Lower leg skin (tissue), 3 donors: ENCODE data around the gene CDK5.

Source experiments
- POLR2A ChIP-seq, 2 donors: fragments of 450-650 bp; IDR thresholded peaks; one replicate each; pipeline ENCODE4 v1.6.1; 2016 to 2017; ENCODE audit warnings: antibody characterized with exemption in 2 of 2, mild to moderate bottlenecking in 1 of 2, moderate library complexity in 1 of 2
- TF ChIP-seq, protein P1 (sequence below), 3 donors: fragments of 450-650 bp; IDR thresholded peaks; one replicate each; pipeline ENCODE4 v1.5.1; 2016; ENCODE audit warnings: antibody characterized with exemption in 3 of 3, mild to moderate bottlenecking in 3 of 3, moderate library complexity in 2 of 3

DNA sequence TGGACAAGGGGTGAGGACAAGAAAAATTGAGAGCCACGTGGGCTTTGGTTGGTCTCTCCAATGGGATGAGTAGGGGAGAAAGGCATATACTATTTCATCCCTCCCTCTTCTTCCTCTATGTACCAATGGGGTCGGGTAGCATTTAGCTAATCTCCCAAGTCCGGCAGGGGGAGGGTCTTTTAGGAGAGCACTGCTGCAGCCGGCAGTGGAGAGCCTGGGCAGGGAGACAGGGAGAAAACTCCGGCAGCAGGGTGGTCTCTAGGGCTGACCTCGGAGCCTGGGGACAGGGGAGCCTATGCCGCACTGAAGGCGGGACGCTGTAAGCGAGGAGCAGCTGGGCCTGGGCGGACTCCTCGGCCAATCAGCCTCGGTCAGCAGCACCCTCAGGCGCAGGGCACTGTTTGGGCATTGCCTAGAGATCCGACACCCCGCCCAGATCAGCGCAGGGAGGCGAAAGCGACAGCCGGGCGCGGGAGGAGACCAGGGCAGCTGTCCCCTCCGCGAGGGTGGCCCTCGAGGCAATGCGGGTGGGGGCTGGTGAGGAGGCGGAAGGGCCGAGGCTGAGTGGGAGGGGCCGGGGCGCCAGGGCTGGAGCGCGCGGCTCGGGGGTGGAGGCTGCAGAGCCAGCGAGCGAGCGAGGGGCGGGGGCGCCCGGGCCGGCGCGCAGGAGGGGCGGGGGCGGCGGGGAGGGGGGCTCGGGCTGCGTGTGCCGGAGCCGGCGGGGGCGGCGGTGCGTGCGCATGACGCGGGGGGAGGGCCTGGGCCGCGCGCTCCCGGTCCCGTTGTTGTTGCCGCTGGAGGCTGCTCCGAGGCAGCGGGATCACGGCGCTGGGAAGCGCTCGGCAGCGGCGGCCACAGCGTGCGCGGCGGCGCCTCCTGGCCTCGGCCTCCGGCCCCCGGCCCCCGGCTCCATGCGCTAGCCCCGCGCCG lies 28.3 kb upstream of the CDK5 start, which contains the start of gene AGAP3:
- no peak for TF ChIP-seq POLR2A (IDR thresholded peaks at IDR 0.05)
- TF ChIP-seq, protein P1, sequence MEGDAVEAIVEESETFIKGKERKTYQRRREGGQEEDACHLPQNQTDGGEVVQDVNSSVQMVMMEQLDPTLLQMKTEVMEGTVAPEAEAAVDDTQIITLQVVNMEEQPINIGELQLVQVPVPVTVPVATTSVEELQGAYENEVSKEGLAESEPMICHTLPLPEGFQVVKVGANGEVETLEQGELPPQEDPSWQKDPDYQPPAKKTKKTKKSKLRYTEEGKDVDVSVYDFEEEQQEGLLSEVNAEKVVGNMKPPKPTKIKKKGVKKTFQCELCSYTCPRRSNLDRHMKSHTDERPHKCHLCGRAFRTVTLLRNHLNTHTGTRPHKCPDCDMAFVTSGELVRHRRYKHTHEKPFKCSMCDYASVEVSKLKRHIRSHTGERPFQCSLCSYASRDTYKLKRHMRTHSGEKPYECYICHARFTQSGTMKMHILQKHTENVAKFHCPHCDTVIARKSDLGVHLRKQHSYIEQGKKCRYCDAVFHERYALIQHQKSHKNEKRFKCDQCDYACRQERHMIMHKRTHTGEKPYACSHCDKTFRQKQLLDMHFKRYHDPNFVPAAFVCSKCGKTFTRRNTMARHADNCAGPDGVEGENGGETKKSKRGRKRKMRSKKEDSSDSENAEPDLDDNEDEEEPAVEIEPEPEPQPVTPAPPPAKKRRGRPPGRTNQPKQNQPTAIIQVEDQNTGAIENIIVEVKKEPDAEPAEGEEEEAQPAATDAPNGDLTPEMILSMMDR (IDR thresholded peaks at IDR 0.05), result no peak
